Measurements from ENCODE around the gene CLDN6. TPM values are rescaled to one million over a fixed set of nuclear protein-coding genes. Genes with fewer than 3 reads are reported as not detected.

CLDN6 gene
- total and polyA plus RNA-seq, 9 of the 15 experiments (the other 6 are each of a cell fraction or from before 2014, with no cell fraction given): 0.22 to 0.75 (median 0.38) TPM; not detected in 3

GRCh38 chr16:2969545-2970521 lies 48.1 kb downstream of the CLDN6 start (continued):
- TF ChIP-seq THAP7 (CRISPR knock-in tag; IDR thresholded peaks at IDR 0.05) (0 out of 2 replicates have a peak, but pooled peaks have one; percentile 75), POLR2AphosphoS2 (IDR thresholded peaks at IDR 0.05; ENCODE audit: low read length) (peak; percentile 84; the same call in 1 of the 2 replicates), OTX1 (CRISPR knock-in tag; IDR thresholded peaks at IDR 0.05) (0 out of 2 replicates have a peak, but pooled peaks have one; percentile 22), ZBTB7A (IDR thresholded peaks at IDR 0.05; ENCODE audit: borderline replicate concordance, control insufficient read depth, low read depth, low read length) (peak; percentile 92), HMGN3 (IDR thresholded peaks at IDR 0.05; ENCODE audit: borderline replicate concordance, extremely low read depth, insufficient read length, low read depth, low read length) (peak; percentile 96), EWSR1 (IDR thresholded peaks at IDR 0.05; ENCODE audit: borderline replicate concordance, low read depth, partially characterized antibody) (no peak), IRF1 (CRISPR knock-in tag; IDR thresholded peaks at IDR 0.05; ENCODE audit: borderline replicate concordance) (no peak), KLF16 (IDR thresholded peaks at IDR 0.05) (0 out of 2 replicates have a peak, but pooled peaks have one; percentile 64), PYGO2 (tag; IDR thresholded peaks at IDR 0.05) (no peak), MYNN (IDR thresholded peaks at IDR 0.05) (peak; percentile 81; the same call in 1 of the 2 replicates), MYNN (CRISPR knock-in tag; IDR thresholded peaks at IDR 0.05) (no peak), TOE1 (IDR thresholded peaks at IDR 0.05; ENCODE audit: borderline replicate concordance) (no peak), TOE1 (CRISPR knock-in tag; IDR thresholded peaks at IDR 0.05; ENCODE audit: borderline replicate concordance, low read depth) (no peak), ZNF124 (CRISPR knock-in tag; IDR thresholded peaks at IDR 0.05) (no peak), POLR2AphosphoS5 (IDR thresholded peaks at IDR 0.05; ENCODE audit: control insufficient read depth, insufficient read depth, low read depth, low read length) (peak; percentile 51), MCM7 (IDR thresholded peaks at IDR 0.05) (no peak), ZNF778 (CRISPR knock-in tag; IDR thresholded peaks at IDR 0.05) (no peak), HNRNPL (IDR thresholded peaks at IDR 0.05; ENCODE audit: low read depth, low read length) (peak; percentile 93), ZNF133 (CRISPR knock-in tag; IDR thresholded peaks at IDR 0.05) (no peak), POLR2A (conservative IDR thresholded peaks at IDR 0.05) (peak; percentile 59), ARID3A (IDR thresholded peaks at IDR 0.05; ENCODE audit: borderline replicate concordance, low read depth, low read length) (no peak), ZNF324 (CRISPR knock-in tag; IDR thresholded peaks at IDR 0.05) (no peak), CSDE1 (IDR thresholded peaks at IDR 0.05) (no peak), RB1 (IDR thresholded peaks at IDR 0.05; ENCODE audit: low read depth) (peak; percentile 56; the same call in 1 of the 2 replicates)

Measured in K562 (cell line).